SH-SY5Y (cell line): ENCODE measurements around the gene MCU.

Experiments used
- GATA2 ChIP-seq: IDR thresholded peaks from 2 replicates; pipeline ENCODE4 v1.6.1; 2011; ENCODE audit warnings: mild to moderate bottlenecking, low read depth, low read length
- GATA3 ChIP-seq: IDR thresholded peaks from 2 replicates; pipeline ENCODE4 v1.6.1; 2011; ENCODE audit warnings: low read depth, mild to moderate bottlenecking, low read length, moderate library complexity

- TF ChIP-seq GATA3 (no peak), GATA2 (no peak)
Observed at GRCh38 chr10:72660220-72660619, 31.7 kb upstream of the MCU start.
